ENCODE measurements around the gene PPOX. TPM values are rescaled to one million over a fixed set of nuclear protein-coding genes. Genes with fewer than 3 reads are reported as not detected.

Gene PPOX
- total RNA-seq, 1 donor from 2014 or later = 23.3 TPM

- DNase-seq (no peak), ATAC-seq (no peak)
- Histone ChIP-seq H3K4me1 (peaks cover 20% of the 10 kb centered on the region), H3K27me3 (no peaks in the 10 kb centered on the region), H3K9me3 (no peaks in the 10 kb centered on the region), H3K27ac (no peak overlapping the region), H3K4me3 (no peak overlapping the region), H3K36me3 (peaks cover 40% of the 10 kb centered on the region)
- no peak for TF ChIP-seq CTCF (IDR thresholded peaks at IDR 0.05)
- intact Hi-C loops (cut with DNase I) = no loop called here
These were observed 4.6 kb upstream of the PPOX start for GRCh38 chr1:161161652-161162051.

- intact Hi-C loops (cut with DNase I) = no loop called here
- Histone ChIP-seq H3K9me3 (no peaks in the 10 kb centered on the region), H3K4me3 (no peak overlapping the region), H3K36me3 (peaks cover 36% of the 10 kb centered on the region), H3K4me1 (peaks cover 23% of the 10 kb centered on the region), H3K27me3 (no peaks in the 10 kb centered on the region), H3K27ac (no peak overlapping the region)
- TF ChIP-seq CTCF (IDR thresholded peaks at IDR 0.05) = no peak
- no peak for DNase-seq
- ATAC-seq = no peak
These were observed 4.2 kb upstream of the PPOX start for GRCh38 chr1:161162052-161162451.

GRCh38 chr1:161162806-161163205 is 3.4 kb upstream of the PPOX start:
- no peak overlapping the region for H3K27ac ChIP-seq
- no peak for TF ChIP-seq CTCF (IDR thresholded peaks at IDR 0.05)
- peaks cover 30% of the 10 kb centered on the region for H3K4me1 ChIP-seq
- ATAC-seq (no peak), DNase-seq (no peak)
- peaks cover 33% of the 10 kb centered on the region for H3K36me3 ChIP-seq
- no peaks in the 10 kb centered on the region for H3K27me3 ChIP-seq
- no peaks in the 10 kb centered on the region for H3K9me3 ChIP-seq
- intact Hi-C loops (cut with DNase I) = no loop called here
- no peak overlapping the region for H3K4me3 ChIP-seq

GRCh38 chr1:161163793-161164192 is 2.4 kb upstream of the PPOX start:
- intact Hi-C loops (cut with DNase I) = no loop called here
- TF ChIP-seq CTCF (IDR thresholded peaks at IDR 0.05) = no peak
- ATAC-seq (no peak), DNase-seq (peak; percentile 48)
- Histone ChIP-seq H3K9me3 (no peaks in the 10 kb centered on the region), H3K36me3 (peaks cover 33% of the 10 kb centered on the region), H3K27me3 (no peaks in the 10 kb centered on the region), H3K27ac (no peak overlapping the region), H3K4me3 (no peak overlapping the region), H3K4me1 (peaks cover 29% of the 10 kb centered on the region)

GRCh38 chr1:161164901-161165610 is 1.2 kb upstream of the PPOX start:
- peak overlapping the region; percentile 97 for H3K27ac ChIP-seq
- peak overlapping the region; percentile 68 for H3K4me3 ChIP-seq
- intact Hi-C loops (cut with DNase I) = no loop called here
- peaks cover 45% of the 10 kb centered on the region for H3K36me3 ChIP-seq
- H3K4me1 ChIP-seq = peaks cover 24% of the 10 kb centered on the region
- no peak for TF ChIP-seq CTCF (IDR thresholded peaks at IDR 0.05)
- no peaks in the 10 kb centered on the region for H3K9me3 ChIP-seq
- DNase-seq (peak; percentile 53), ATAC-seq (no peak)
- no peaks in the 10 kb centered on the region for H3K27me3 ChIP-seq
